H1 (cell line): ENCODE data around the gene SUSD5. TPM values are rescaled to one million over a fixed set of nuclear protein-coding genes. Genes with fewer than 3 reads are reported as not detected.

Experiments
- BRCA1 ChIP-seq: IDR thresholded peaks from 2 replicates; pipeline ENCODE4 v1.6.1; 2012; ENCODE audit warnings: low read depth, low read length, improper control_type of control experiment
- CHD7 ChIP-seq: fragments of 300-600 bp; sonication (generic); IDR thresholded peaks from 2 replicates; pipeline ENCODE4 v1.7.1; 2012; ENCODE audit warnings: low read length, moderate library complexity, mild to moderate bottlenecking, inconsistent platforms; ENCODE audit not compliant: insufficient replicate concordance
- EGR1 ChIP-seq: IDR thresholded peaks from 2 replicates; pipeline ENCODE4 v1.6.1; 2011; ENCODE audit warnings: low read depth, low read length, borderline replicate concordance
- EZH2 ChIP-seq: fragments of 200-600 bp; sonication (generic); IDR thresholded peaks from 2 replicates; pipeline ENCODE4 v1.7.1; 2012; ENCODE audit warnings: low read depth, mild to moderate bottlenecking, moderate library complexity, low read length, inconsistent platforms; ENCODE audit not compliant: severe bottlenecking
- KDM5A ChIP-seq: fragments of 200-600 bp; IDR thresholded peaks from 2 replicates; pipeline ENCODE4 v1.7.1; 2012; ENCODE audit warnings: mild to moderate bottlenecking, low read length, inconsistent platforms, mixed read lengths
- MAX ChIP-seq: IDR thresholded peaks from 2 replicates; pipeline ENCODE4 v1.6.1; 2012; ENCODE audit warnings: inconsistent platforms
- RAD21 ChIP-seq, 2 experiments: IDR thresholded peaks in 1 of 2; conservative IDR thresholded peaks in 1 of 2; 2 replicates each; pipeline ENCODE4 v1.6.1; 2011; ENCODE audit warnings: low read depth in 2 of 2, low read length in 2 of 2, improper control_type of control experiment in 1 of 2, inconsistent platforms in 1 of 2, mild to moderate bottlenecking in 1 of 2, moderate library complexity in 1 of 2
- SAP30 ChIP-seq: fragments of 300-600 bp; sonication (generic); IDR thresholded peaks from 2 replicates; pipeline ENCODE4 v1.7.1; 2012; ENCODE audit warnings: low read length, moderate library complexity, mild to moderate bottlenecking, inconsistent platforms; ENCODE audit not compliant: insufficient read depth, insufficient replicate concordance
- TAF7 ChIP-seq: optimal IDR thresholded peaks from 2 replicates; pipeline ENCODE3; 2011; ENCODE audit warnings: low read depth, mild to moderate bottlenecking, inconsistent platforms, low read length, moderate library complexity, borderline replicate concordance
- polyA plus RNA-seq, 7 experiments: library from polyadenylated mRNA; depleted of rRNA in 3 of 7; stranded (reverse) in 5 of 7; unstranded in 2 of 7; fragments of >200 nt in 5 of 7; fragments of 200-250 nt in 2 of 7; gene quantifications; 1 replicate in 5 of 7; 2 replicates in 1 of 7; 4 replicates in 1 of 7; pipeline versions ENCODE4 v1.2.1 to v1.2.3, GENCODE V29; 2011 to 2013; ENCODE audit warnings: missing spikeins in 2 of 7, mixed read lengths in 2 of 7
- total RNA-seq: library from RNA; stranded (reverse); fragmentation: NEBNext Ultra II Directional; extraction: Animal tissue kit (Norgen Biotek cat#: 25700); gene quantifications from 2 replicates; pipeline ENCODE4 v1.2.1, GENCODE V29; 2021

The SUSD5 gene
- total and polyA plus RNA-seq, 2 of the 8 experiments (the other 6 are each of a cell fraction or from before 2014, with no cell fraction given): 0.92 to 3.3 TPM

GRCh38 chr3:33186524-33187367 lies 31.9 kb downstream of the SUSD5 start (continued):
- TF ChIP-seq CHD7: no peak
- no peak for TF ChIP-seq EGR1
- TF ChIP-seq MAX: no peak
- TF ChIP-seq BRCA1: no peak
- TF ChIP-seq EZH2: no peak
- no peak for TF ChIP-seq TAF7
- TF ChIP-seq KDM5A: no peak
- no peak for TF ChIP-seq RAD21 (IDR thresholded peaks at IDR 0.05 in 1 of 2, conservative IDR thresholded peaks at IDR 0.05 in 1 of 2; ENCODE audit: low read depth in 2 of 2, low read length in 2 of 2)
- TF ChIP-seq SAP30: no peak
